KOPT-K1 (cell line): ENCODE measurements around the gene C19orf44.

Source experiments
- H3K27ac ChIP-seq: fragments of 200-600 bp; sonication (generic); 2 replicates; pipeline ENCODE4 v1.5.1; 2016; ENCODE audit warnings: antibody characterized with exemption, mild to moderate bottlenecking, low read depth, low read length; ENCODE audit not compliant: poor library complexity, severe bottlenecking
- H3K36me3 ChIP-seq: fragments of 200-600 bp; sonication (generic); 2 replicates; pipeline ENCODE4 v1.5.1; 2017; ENCODE audit warnings: antibody characterized with exemption, mild to moderate bottlenecking, low read length, moderate library complexity; ENCODE audit not compliant: insufficient read depth
- H3K9me3 ChIP-seq: fragments of 200-600 bp; sonication (generic); 2 replicates; pipeline ENCODE4 v1.5.1; 2017; ENCODE audit warnings: antibody characterized with exemption, low read length, mild to moderate bottlenecking; ENCODE audit not compliant: insufficient read depth, poor library complexity, severe bottlenecking

The C19orf44 gene

GRCh38 chr19:16518483-16519229 lies 22.5 kb downstream of the C19orf44 start:
- peaks cover 82% of the 10 kb centered on the region for H3K36me3 ChIP-seq
- no peaks in the 10 kb centered on the region for H3K9me3 ChIP-seq
- H3K27ac ChIP-seq: no peak overlapping the region

- no peaks in the 10 kb centered on the region for H3K9me3 ChIP-seq
- H3K27ac ChIP-seq: no peak overlapping the region
- H3K36me3 ChIP-seq: peaks cover 88% of the 10 kb centered on the region
Observed at GRCh38 chr19:16519230-16519687, 23.1 kb downstream of the C19orf44 start.

DNA sequence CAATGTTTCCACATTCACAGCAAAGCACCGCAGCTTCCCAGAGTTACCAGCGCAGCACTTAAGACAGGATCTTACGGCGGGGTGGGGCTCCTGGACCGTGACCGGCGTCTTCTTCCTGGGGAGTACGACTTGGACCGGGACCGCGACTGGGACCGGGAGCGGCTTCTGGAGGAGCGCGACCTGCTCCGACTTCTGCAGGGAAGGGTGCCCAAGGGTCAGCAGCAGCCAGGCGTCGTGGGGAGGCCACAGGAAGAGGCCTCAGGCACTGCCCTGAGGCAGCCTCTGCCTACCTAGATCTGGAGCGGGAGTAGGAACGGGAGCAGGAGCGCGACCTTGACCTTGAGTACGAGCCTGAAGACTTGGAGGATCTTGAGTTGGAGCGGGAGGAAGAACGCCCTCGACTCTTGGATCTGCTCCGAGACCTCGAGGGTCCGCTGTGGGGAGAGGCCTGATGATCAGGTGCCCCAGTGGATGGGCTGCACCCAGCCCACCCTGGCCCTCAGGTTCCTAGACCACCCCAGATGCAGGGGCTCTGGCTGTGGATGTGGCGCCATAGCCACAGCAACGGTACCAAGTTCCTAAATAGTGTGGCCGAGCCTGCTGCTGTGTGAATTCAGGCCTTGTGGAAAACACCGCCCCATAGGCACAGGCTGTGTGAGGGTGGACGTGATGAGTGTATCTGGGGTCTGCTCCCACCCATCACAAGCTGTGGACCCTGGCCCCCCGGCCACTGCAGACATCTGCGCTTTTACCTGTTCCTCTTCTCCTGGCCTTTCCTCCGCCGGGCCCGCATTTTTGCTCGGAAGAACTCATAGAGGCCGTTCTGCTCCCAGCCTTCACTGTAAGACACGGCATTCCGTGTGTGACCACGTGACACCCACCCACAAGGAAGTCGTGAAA lies 24.1 kb downstream of the C19orf44 start:
- Histone ChIP-seq H3K27ac (no peak overlapping the region), H3K36me3 (peaks cover 97% of the 10 kb centered on the region), H3K9me3 (no peaks in the 10 kb centered on the region)

DNA sequence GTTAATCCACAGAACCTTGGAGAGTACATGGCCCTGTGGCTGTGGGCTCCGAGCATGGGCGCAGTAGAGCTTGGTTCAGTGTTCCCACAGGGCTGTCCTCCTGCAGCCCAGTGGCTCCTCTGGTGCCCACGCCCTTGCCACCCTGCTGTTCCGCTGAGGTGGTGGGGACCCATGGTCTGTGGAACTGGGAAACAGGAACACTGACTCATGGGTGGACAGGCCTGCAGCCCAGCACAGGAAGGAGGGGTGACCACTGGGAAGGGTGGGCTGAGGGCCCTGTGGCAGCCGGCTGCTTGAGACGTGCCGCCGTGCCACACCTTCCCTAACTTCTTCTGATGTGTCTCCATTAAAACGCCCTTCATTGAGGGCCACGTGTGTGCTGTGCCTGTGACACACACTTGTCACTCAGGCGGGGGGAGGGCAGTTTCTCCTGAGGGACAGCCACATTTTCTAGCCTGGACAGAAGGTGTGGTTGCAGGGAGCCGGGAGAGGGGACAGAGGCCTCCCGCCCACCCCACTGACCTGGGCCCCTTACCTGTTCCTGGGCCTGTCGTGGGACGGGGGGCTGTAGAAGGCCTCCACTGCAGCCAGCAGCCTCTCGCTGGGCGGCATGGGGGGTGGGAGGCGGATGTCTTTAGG lies 24.9 kb downstream of the C19orf44 start:
- Histone ChIP-seq H3K9me3 (no peaks in the 10 kb centered on the region), H3K36me3 (peaks cover 99% of the 10 kb centered on the region), H3K27ac (no peak overlapping the region)

DNA sequence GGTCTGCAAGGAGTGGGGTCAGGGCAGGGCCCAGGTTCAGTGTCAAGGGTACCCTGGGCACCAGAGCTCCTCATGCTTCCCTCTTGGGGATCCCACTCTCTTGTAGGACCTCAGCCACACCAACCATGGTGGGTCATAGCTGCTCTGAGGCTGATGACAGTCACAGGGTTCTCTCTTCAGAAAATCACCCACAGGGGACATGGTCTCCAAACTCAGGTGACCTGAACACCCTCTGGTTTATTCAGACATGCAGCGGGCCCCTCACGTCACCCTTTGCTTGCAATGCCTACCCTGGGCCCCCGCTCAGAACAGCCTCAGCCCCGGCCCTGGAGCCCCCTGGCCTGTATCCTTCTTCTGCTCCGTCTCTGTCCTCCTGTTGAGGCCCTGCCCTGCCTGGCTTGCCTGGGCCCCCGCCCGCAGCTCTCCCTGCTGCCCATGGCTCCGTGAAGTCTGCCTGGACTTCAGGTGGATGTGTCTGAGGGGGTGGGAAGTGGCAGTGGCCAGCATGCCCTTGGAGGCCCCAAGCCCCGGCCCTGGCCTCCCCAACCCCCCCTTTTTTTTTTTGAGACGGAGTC lies 25.6 kb downstream of the C19orf44 start:
- H3K27ac ChIP-seq: no peak overlapping the region
- peaks cover 99% of the 10 kb centered on the region for H3K36me3 ChIP-seq
- no peaks in the 10 kb centered on the region for H3K9me3 ChIP-seq

- no peaks in the 10 kb centered on the region for H3K9me3 ChIP-seq
- H3K27ac ChIP-seq: no peak overlapping the region
- H3K36me3 ChIP-seq: peaks cover 99% of the 10 kb centered on the region
Observed at GRCh38 chr19:16522559-16523377, 26.6 kb downstream of the C19orf44 start.

DNA sequence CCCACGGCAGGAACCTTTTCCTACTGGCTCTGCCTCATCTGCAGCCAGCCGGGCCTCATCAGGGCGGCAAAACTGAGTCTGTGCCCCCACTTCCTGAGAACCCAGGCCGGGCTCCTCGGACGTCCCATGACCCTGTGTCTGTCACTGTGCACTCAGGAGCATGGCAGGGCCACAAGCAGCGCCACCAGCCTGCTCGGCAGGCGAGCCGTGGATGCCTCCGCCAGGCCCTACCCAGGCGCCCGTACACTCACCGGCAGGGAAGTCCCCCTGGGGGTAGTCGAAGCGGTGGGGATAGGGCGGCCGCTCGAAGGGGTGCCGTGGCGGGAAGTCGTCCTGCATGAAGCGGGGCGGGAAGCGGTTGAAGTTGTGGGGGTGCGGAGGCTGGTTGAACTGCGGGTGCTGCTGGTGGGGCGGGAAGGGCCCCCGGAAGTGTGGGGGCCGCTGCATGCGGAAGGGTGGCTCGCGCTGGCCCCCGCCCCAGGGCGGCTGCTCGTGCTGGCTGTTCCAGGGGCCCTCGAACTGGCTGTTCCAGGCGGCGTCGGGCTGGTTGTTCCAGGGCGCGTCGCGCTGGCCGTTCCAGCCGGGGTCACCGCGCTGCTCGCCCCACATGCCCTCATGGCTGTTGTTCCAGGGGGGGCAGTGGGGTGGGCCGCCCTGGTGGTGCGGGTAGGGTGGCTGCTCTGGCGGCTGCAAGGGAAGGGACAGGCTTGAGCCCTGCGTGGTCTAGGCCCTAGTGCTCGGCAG lies 29.0 kb downstream of the C19orf44 start:
- H3K27ac ChIP-seq: no peak overlapping the region

GRCh38 chr19:16525751-16526481 lies 29.7 kb downstream of the C19orf44 start:
- peaks cover 99% of the 10 kb centered on the region for H3K36me3 ChIP-seq
- no peak overlapping the region for H3K27ac ChIP-seq
- H3K9me3 ChIP-seq: no peaks in the 10 kb centered on the region

More for the DNA sequence above, 29.0 kb downstream of the C19orf44 start:
- H3K9me3 ChIP-seq: no peaks in the 10 kb centered on the region
- peaks cover 99% of the 10 kb centered on the region for H3K36me3 ChIP-seq

- H3K36me3 ChIP-seq: peaks cover 99% of the 10 kb centered on the region
- no peak overlapping the region for H3K27ac ChIP-seq
- H3K9me3 ChIP-seq: no peaks in the 10 kb centered on the region
Observed at GRCh38 chr19:16527334-16527935, 31.2 kb downstream of the C19orf44 start.

DNA sequence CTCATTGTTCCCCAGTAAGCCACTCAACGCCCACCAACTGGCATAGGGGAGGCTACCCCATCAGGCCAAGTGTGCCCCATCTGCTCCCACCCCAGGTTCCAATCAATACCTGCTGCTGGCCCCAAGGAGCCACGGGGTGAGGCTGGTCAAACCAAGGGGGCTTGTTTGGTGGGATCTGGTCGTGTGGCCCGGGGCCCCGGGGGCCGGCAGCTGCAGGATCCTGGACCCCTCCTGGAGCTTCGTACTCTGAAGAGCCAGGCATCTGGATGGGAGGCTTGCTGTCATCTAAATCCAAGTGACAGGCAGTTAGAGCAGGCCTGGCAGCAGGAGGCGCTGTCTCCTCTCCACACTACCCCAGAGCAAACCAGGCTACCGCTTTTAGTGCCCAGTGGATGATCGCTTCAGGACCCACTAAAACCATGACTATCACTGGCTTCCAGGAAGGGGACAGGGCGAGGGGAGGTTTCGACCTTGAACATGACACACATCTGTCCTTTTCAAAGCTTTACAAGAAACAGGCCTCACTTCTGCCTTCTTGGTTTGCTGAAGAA lies 31.9 kb downstream of the C19orf44 start:
- H3K9me3 ChIP-seq: no peaks in the 10 kb centered on the region
- H3K36me3 ChIP-seq: peaks cover 99% of the 10 kb centered on the region
- H3K27ac ChIP-seq: no peak overlapping the region

GRCh38 chr19:16529466-16530144 lies 33.4 kb downstream of the C19orf44 start:
- peaks cover 100% of the 10 kb centered on the region for H3K36me3 ChIP-seq
- no peaks in the 10 kb centered on the region for H3K9me3 ChIP-seq
- H3K27ac ChIP-seq: no peak overlapping the region
